ENCODE measurements around the gene MSANTD4. TPM values are rescaled to one million over a fixed set of nuclear protein-coding genes. Genes with fewer than 3 reads are reported as not detected.
"Not testable (repeated sequence)": the region's sequence is repeated elsewhere in the genome, so short reads cannot be mapped to it uniquely, and the experiment has no call there.

The MSANTD4 gene
- 10 to 100 TPM; 27.7 to 34.6 (median 30.6) TPM for polyA plus RNA-seq (ENCODE audit: insufficient read length in 4 of 4)

DNA sequence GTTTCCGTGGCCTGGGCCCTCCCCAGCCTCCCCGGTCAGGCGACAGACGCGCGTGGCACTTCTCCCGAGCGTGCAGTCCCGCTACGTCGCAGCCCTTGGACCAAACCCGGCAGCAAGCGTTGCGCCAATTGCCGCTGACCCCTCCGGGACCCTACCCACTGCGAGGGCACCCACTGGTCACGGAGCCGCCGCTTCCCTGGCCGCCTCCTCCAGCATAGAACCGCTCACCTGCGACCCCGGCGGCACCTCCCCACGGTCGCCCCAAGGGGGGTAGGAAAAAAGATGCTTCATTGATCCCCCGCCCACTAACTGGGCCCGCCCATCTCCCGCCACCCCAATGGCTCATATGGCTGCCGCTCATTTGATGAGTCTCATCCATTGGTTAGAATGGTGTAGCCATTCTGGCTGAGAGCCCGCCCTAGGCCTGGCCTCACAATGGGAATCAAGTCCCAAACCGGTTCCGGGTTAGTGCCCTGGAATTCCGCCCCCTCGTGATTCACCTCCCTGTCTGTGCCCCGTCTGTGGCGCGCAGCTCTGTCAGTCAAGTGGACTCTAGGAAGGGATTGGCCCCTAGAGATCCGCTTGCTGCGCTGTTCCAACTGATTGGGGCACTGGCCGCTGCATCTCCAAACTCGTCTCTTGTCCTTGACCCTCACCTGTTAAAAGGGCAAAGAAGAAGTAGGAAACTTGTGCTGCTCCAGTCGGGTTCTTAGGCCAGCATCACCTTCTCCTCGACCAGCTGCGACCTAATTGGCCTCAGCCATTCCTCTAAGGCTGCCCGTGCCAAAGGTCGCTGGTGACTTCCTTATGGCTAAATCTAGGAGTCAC, at the start of gene MSANTD4:
Gene MSANTD4 (minus strand): TSS at position 274 of the 828 bp plus-strand sequence. CDS start 11,323 bp downstream, outside the sequence.
- DNase-seq (ENCODE audit: low read depth in 4 of 4, low spot score in 3 of 4) = peak; percentile 94 to 98 (median 98)

GRCh38 chr11:106070606-106071005, 48.6 kb upstream of the MSANTD4 start:
- no peak for DNase-seq (ENCODE audit: low read depth in 4 of 4, low spot score in 3 of 4)

DNA sequence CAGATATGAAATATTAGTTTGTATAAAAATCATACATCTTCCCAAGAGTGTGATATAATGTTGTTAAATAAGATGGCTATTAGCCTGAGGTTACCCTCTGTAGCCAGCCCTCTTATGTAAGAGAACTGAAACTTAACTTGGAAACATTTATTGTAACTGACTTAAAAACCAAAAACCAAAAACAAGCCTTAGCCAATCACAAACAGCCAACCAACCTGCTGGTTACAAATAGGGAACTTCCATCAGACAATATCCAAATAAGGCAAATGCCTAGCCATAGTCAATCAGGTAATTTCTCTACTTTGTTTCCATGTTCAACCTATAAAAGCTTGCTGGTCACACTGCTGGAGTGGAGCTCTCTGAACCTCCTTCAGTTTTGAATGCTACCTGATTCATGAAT, 41.0 kb upstream of the MSANTD4 start:
- no peak for DNase-seq (ENCODE audit: low read depth in 4 of 4, low spot score in 3 of 4)

- no peak for DNase-seq (ENCODE audit: low read depth in 4 of 4, low spot score in 3 of 4)
Measured at GRCh38 chr11:106061954-106062949, 40.2 kb upstream of the MSANTD4 start.

DNA sequence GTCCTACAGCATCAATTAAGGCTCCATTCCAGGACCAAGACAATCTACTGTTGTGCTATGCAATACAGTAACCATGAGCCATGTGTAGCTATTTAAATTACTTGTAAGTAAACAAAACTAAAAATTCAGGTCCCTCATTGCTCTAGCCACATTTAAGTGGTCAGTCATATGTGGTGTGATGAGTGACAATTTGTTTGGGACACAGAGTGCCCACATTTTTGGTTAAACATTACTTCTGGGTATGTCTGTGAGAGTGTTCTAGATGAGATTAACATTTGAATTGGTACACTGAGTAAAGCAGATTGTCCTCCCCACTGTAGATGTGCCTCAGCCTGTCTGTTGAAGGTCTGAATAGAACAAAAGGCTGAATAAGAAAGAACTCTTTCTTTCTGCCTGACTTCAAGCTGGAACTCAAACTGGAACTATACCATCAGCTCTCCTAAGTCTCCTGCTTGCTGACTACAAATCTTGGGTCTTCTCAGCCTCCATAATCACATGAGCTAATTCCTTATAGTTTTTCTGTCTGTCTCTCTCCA, 39.3 kb upstream of the MSANTD4 start:
- DNase-seq (ENCODE audit: low read depth in 4 of 4, low spot score in 3 of 4) = no peak

DNA sequence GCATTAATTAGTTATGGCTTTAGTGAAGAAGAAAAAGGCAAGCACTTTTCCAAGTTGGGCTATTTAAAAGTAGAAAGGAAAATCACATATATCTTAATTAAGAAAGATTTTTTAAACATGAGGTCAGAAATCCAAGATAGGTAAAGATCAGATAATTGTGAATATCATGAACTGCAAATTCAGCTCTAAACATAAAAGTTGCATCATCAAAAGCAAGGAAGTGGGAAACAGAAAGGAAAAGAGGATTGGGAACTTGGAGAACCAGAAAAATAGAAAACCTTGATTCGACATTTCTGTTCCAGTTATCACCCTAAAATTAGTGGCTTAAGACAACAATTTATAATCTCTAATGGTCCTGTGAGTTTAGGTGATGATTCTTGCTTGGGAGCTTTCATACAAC, 37.6 kb upstream of the MSANTD4 start:
- no peak for DNase-seq (ENCODE audit: low read depth in 4 of 4, low spot score in 3 of 4)

GRCh38 chr11:106058377-106058776, 36.3 kb upstream of the MSANTD4 start:
- not testable (repeated sequence) for DNase-seq (ENCODE audit: low read depth in 4 of 4, low spot score in 3 of 4)

- DNase-seq (ENCODE audit: low read depth in 4 of 4, low spot score in 3 of 4) = no peak
Measured at GRCh38 chr11:106051103-106051502, 29.1 kb upstream of the MSANTD4 start.

DNA sequence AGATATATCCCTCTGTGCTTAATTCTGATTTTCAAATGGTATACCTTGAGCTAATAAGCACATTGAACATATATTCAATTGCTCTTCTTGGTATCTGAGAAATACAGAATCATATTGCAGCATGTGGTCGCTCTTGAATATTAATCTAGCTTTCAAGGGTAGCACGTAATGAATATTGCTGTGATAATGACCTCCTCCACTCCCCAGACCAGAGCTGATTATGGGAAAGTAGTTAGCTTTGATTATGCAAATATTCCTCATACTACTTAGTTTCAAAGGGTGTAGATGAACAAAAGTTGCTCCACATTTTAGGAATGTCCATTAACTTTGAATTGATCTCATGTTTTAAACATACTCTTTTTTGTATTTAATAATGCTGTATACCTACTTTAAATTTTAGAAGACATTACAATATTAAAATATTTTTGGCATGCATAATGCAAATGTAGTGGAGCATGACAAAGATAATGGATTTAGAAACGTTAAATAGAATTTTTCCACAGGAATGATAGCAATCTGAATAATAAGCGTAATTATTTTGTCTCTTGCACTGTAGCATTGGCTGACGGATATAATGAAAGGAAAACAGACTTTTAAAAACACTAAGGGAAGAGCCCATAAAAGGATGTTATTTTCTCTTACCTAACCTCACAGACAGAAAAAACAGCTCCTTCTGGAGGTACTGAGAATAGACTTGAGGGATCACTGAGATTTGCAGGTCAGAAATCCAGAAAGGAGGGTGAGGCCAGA, 27.9 kb upstream of the MSANTD4 start:
- no peak for DNase-seq (ENCODE audit: low read depth in 4 of 4, low spot score in 3 of 4)

GRCh38 chr11:106047631-106048030, 25.6 kb upstream of the MSANTD4 start:
- DNase-seq (ENCODE audit: low read depth in 4 of 4, low spot score in 3 of 4) = no peak

DNA sequence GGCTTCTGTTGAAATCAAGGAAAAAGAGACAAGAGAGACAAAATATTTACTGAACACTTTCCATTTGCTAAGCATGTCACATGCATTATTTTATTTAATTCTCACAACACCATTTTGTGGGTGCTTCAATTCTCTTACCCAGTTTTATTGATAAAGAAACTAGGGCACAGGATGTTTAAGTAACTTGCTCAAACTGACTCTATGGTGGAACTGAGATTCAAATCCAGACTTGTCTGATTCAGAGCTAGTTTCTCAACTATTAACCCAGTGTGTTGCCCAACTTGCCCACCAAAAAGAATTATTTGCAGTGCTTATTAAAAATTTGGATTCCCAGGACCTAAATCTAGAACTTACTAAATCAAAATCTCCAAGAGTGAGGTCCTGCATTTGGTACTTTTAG, 21.5 kb upstream of the MSANTD4 start:
- DNase-seq (ENCODE audit: low read depth in 4 of 4, low spot score in 3 of 4) = no peak

DNA sequence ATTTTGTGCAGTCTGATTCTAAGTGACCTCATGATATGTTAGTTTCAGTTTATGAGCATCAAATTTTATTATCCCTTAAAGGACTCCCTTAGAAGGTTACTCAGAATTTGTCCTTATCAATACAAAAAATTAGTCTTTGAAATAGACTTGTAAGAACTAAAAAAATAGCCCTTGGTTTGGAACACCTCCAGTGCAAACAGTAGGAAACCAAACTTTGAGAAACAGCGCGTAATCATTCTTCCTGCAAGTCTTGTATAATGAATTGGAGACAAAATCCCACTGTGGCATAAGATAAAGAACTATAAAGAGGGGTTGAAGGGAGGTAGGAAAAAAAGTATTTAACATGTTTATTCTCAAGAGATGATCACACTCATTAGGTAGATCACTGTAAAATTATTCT, 10.8 kb upstream of the MSANTD4 start:
- DNase-seq (ENCODE audit: low read depth in 4 of 4, low spot score in 3 of 4) = no peak

- DNase-seq (ENCODE audit: low read depth in 4 of 4, low spot score in 3 of 4) = no peak
Measured at GRCh38 chr11:106031936-106032335, 9.9 kb upstream of the MSANTD4 start.

GRCh38 chr11:106031202-106031810, 9.3 kb upstream of the MSANTD4 start:
- DNase-seq (ENCODE audit: low read depth in 4 of 4, low spot score in 3 of 4) = no peak

DNA sequence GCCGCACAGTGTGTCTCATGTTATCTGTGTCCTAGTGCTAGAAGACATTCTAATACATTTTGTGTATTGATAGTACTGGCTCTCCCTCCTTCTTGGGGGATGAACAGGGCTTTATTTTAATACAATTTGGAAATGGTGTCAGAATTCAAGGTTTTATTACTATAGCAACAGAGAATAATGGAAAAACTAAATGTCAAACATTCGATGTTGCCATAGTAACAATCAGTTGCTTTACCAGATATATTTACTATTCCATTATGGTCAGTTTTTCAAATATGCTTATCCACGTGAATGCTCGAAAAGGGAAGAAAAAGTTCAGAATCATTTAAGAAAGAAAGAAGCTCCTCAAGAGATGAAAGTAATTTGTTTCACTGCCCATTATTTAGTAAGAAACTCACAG, 8.6 kb upstream of the MSANTD4 start:
- DNase-seq (ENCODE audit: low read depth in 4 of 4, low spot score in 3 of 4) = no peak

- DNase-seq (ENCODE audit: low read depth in 4 of 4, low spot score in 3 of 4) = no peak
Measured at GRCh38 chr11:106022795-106023275, 795 bp upstream of the MSANTD4 start.

- no peak for DNase-seq (ENCODE audit: low read depth in 4 of 4, low spot score in 3 of 4)
Measured at GRCh38 chr11:106021181-106021966, 666 bp downstream of the MSANTD4 start.

DNA sequence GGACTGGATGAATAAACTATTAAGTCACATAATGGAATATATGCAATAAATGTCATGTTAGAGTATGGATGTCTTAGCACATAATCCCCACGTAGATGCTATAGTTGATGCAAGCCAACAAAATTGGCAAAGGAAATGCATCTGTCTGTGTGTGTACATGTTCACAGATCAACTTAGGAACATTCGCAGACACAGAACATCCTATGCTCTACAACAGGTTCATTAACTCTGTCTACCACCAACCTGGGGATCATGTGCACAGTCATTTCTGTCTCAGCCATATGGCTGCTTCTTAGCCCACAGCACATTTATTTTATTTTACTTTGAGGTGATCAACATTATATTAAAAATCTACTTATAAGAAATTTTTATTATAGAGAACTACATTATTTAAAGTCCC, 4.9 kb downstream of the MSANTD4 start:
- no peak for DNase-seq (ENCODE audit: low read depth in 4 of 4, low spot score in 3 of 4)

- DNase-seq (ENCODE audit: low read depth in 4 of 4, low spot score in 3 of 4) = no peak
Measured at GRCh38 chr11:106015066-106015465, 7.0 kb downstream of the MSANTD4 start.
